Neural cell (in vitro differentiated cells): Measurements from ENCODE around the gene MARCHF5. TPM values are rescaled to one million over a fixed set of nuclear protein-coding genes. Genes with fewer than 3 reads are reported as not detected.

Source experiments
- H2AFZ ChIP-seq: fragments of 200-600, 300-800 bp; sonication (generic), shearing (Covaris generic); 2 replicates; pipeline ENCODE4 v1.6.0; 2014; ENCODE audit warnings: low read depth, mild to moderate bottlenecking, antibody characterized with exemption, low read length, moderate library complexity
- H3F3A ChIP-seq: fragments of 200-600 bp; shearing (Covaris generic); 2 replicates; pipeline ENCODE4 v1.6.1; 2016; ENCODE audit warnings: mild to moderate bottlenecking, moderate library complexity, mixed read lengths, antibody characterized with exemption, low read length; ENCODE audit not compliant: insufficient read depth, poor library complexity, severe bottlenecking
- H3K27ac ChIP-seq: fragments of 200-600, 300-800 bp; sonication (generic), shearing (Covaris generic); 2 replicates; pipeline ENCODE4 v1.5.1; 2014; ENCODE audit warnings: mild to moderate bottlenecking, low read length, moderate library complexity
- H3K27me3 ChIP-seq: fragments of 300-800, 200-600 bp; sonication (generic), shearing (Covaris generic); 2 replicates; pipeline ENCODE4 v1.6.0; 2014; ENCODE audit warnings: mild to moderate bottlenecking, low read depth, low read length, moderate library complexity; ENCODE audit not compliant: insufficient read depth
- H3K36me3 ChIP-seq: fragments of 300-800, 200-600 bp; sonication (generic), shearing (Covaris generic); 2 replicates; pipeline ENCODE4 v1.5.1; 2014; ENCODE audit warnings: mild to moderate bottlenecking, antibody characterized with exemption, low read length, moderate library complexity; ENCODE audit not compliant: insufficient read depth
- H3K4me2 ChIP-seq: fragments of 300-800, 200-600 bp; sonication (generic), shearing (Covaris generic); 2 replicates; pipeline ENCODE4 v1.6.0; 2014; ENCODE audit warnings: mild to moderate bottlenecking, low read length
- H3K4me3 ChIP-seq: fragments of 300-800, 200-600 bp; sonication (generic), shearing (Covaris generic); 2 replicates; pipeline ENCODE4 v1.5.1; 2014; ENCODE audit warnings: mild to moderate bottlenecking, low read length, moderate library complexity
- H3K79me2 ChIP-seq: fragments of 200-600 bp; shearing (Covaris generic); replicated peaks from 2 replicates; pipeline ENCODE4 v1.6.0; 2014; ENCODE audit warnings: mild to moderate bottlenecking, low read length, moderate library complexity; ENCODE audit not compliant: insufficient read depth
- H3K9ac ChIP-seq: fragments of 300-800, 200-600 bp; sonication (generic), shearing (Covaris generic); 2 replicates; pipeline ENCODE4 v1.6.1; 2016; ENCODE audit warnings: mild to moderate bottlenecking, low read length, mixed read lengths
- H3K9me2 ChIP-seq: fragments of 200-600 bp; shearing (Covaris generic); 2 replicates; pipeline ENCODE4 v1.6.1; 2016; ENCODE audit warnings: mild to moderate bottlenecking, low read length, mixed read lengths; ENCODE audit not compliant: insufficient read depth
- H3K9me3 ChIP-seq: fragments of 200-600, 300-800 bp; sonication (generic), shearing (Covaris generic); 2 replicates; pipeline ENCODE4 v1.6.1; 2016; ENCODE audit warnings: mild to moderate bottlenecking, mixed run types, low read length, moderate library complexity, mixed read lengths
- H4K20me1 ChIP-seq: fragments of 200-600 bp; shearing (Covaris generic); 2 replicates; pipeline ENCODE4 v1.6.1; 2016; ENCODE audit warnings: mild to moderate bottlenecking, mixed run types; ENCODE audit not compliant: insufficient read depth
- EP300 ChIP-seq: fragments of 450-650 bp; conservative IDR thresholded peaks from 2 replicates; pipeline ENCODE4 v1.6.1; 2014; ENCODE audit warnings: antibody characterized with exemption, mild to moderate bottlenecking, moderate library complexity; ENCODE audit not compliant: poor library complexity, severe bottlenecking
- EZH2 ChIP-seq: fragments of 200-600, 300-800 bp; shearing (Covaris generic), sonication (generic); IDR thresholded peaks from 2 replicates; pipeline ENCODE4 v1.6.1; 2014; ENCODE audit warnings: antibody characterized with exemption, low read length, borderline replicate concordance, mild to moderate bottlenecking; ENCODE audit not compliant: insufficient read depth, poor library complexity, severe bottlenecking
- MXI1 ChIP-seq: fragments of 450-650 bp; conservative IDR thresholded peaks from 2 replicates; pipeline ENCODE4 v1.6.1; 2014; ENCODE audit warnings: antibody characterized with exemption, mild to moderate bottlenecking; ENCODE audit not compliant: poor library complexity, severe bottlenecking
- POLR2AphosphoS5 ChIP-seq: IDR thresholded peaks from 2 replicates; pipeline ENCODE4 v1.6.1; 2012
- RAD21 ChIP-seq: fragments of 450-650 bp; conservative IDR thresholded peaks from 2 replicates; pipeline ENCODE4 v1.6.1; 2014; ENCODE audit warnings: antibody characterized with exemption, mild to moderate bottlenecking, moderate library complexity
- SMC3 ChIP-seq: fragments of 450-650 bp; conservative IDR thresholded peaks from 2 replicates; pipeline ENCODE4 v1.6.1; 2014; ENCODE audit warnings: antibody characterized with exemption, mild to moderate bottlenecking, moderate library complexity; ENCODE audit not compliant: poor library complexity
- TAF1 ChIP-seq: IDR thresholded peaks from 2 replicates; pipeline ENCODE4 v1.6.1; 2012; ENCODE audit warnings: low read depth
- polyA plus RNA-seq: library from polyadenylated mRNA; depleted of rRNA; stranded (reverse); fragments of >200 nt; gene quantifications from 2 replicates; pipeline ENCODE4 v1.2.3, GENCODE V29; 2014
- TF ChIP-seq, protein P1 (sequence below): fragments of 450-650 bp; IDR thresholded peaks from 2 replicates; pipeline ENCODE4 v1.5.1; 2014; ENCODE audit warnings: antibody characterized with exemption, mild to moderate bottlenecking, moderate library complexity; ENCODE audit not compliant: poor library complexity, severe bottlenecking
- TF ChIP-seq, protein P2 (sequence below): IDR thresholded peaks from 2 replicates; pipeline ENCODE4 v1.6.1; 2012; ENCODE audit warnings: borderline replicate concordance

The MARCHF5 gene
- polyA plus RNA-seq, 1 donor from 2014 or later: 65.5 TPM

DNA sequence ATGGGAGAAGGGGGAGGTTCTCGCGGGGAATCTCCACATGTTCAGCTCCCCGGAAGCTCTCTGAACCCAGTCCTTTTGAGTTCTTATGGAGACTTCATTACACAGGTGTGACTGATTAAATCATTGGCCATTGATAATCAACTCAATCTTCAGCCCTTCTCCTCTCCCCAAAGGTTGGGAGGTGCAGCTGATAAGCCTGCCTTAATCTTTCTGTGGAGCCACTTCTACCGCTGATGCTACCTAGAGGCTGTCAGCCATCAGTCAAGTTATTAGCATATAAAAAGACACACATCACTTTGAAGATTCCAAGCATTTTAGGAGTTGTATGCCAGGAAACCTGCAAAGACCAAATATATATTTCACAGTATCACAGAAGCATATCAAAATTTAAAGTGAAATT lies 91.7 kb downstream of the MARCHF5 start:
- H3K36me3 ChIP-seq: no peaks in the 10 kb centered on the region
- no peak overlapping the region for H3K9ac ChIP-seq
- no peaks in the 10 kb centered on the region for H3K9me2 ChIP-seq
- H3K9me3 ChIP-seq: no peaks in the 10 kb centered on the region
- H3F3A ChIP-seq: no peaks in the 10 kb centered on the region
- H3K27ac ChIP-seq: no peak overlapping the region
- no peaks in the 10 kb centered on the region for H3K79me2 ChIP-seq
- H4K20me1 ChIP-seq: no peaks in the 10 kb centered on the region
- no peak overlapping the region for H3K4me2 ChIP-seq
- no peak overlapping the region for H3K4me3 ChIP-seq
- no peak overlapping the region for H2AFZ ChIP-seq
- no peaks in the 10 kb centered on the region for H3K27me3 ChIP-seq
- TF ChIP-seq, protein P1, sequence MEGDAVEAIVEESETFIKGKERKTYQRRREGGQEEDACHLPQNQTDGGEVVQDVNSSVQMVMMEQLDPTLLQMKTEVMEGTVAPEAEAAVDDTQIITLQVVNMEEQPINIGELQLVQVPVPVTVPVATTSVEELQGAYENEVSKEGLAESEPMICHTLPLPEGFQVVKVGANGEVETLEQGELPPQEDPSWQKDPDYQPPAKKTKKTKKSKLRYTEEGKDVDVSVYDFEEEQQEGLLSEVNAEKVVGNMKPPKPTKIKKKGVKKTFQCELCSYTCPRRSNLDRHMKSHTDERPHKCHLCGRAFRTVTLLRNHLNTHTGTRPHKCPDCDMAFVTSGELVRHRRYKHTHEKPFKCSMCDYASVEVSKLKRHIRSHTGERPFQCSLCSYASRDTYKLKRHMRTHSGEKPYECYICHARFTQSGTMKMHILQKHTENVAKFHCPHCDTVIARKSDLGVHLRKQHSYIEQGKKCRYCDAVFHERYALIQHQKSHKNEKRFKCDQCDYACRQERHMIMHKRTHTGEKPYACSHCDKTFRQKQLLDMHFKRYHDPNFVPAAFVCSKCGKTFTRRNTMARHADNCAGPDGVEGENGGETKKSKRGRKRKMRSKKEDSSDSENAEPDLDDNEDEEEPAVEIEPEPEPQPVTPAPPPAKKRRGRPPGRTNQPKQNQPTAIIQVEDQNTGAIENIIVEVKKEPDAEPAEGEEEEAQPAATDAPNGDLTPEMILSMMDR: no peak
- TF ChIP-seq EZH2 (no peak), MXI1 (no peak)

DNA sequence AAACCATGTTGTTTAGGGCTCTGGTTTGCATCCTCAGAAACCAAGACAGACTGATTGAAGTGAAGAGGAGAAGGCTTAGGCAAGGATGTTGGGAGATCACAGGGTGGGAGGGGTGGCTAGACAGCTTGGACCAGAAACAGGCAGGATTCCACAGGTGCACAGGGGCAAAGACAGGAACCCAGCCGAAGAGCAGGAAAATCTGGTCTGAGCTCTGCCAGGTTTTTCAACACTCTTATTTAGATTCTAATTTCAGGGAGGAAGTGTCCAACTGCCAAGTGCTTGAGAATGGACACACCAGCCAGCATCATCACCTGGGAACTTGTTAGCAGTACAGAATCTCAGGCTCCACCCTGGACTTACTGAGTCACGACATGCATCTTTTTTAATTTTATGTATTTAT lies 93.8 kb downstream of the MARCHF5 start:
- no peak overlapping the region for H3K9ac ChIP-seq
- no peaks in the 10 kb centered on the region for H3K27me3 ChIP-seq
- no peaks in the 10 kb centered on the region for H3K9me2 ChIP-seq
- TF ChIP-seq EP300 (no peak), EZH2 (no peak)
- TF ChIP-seq, protein P2, sequence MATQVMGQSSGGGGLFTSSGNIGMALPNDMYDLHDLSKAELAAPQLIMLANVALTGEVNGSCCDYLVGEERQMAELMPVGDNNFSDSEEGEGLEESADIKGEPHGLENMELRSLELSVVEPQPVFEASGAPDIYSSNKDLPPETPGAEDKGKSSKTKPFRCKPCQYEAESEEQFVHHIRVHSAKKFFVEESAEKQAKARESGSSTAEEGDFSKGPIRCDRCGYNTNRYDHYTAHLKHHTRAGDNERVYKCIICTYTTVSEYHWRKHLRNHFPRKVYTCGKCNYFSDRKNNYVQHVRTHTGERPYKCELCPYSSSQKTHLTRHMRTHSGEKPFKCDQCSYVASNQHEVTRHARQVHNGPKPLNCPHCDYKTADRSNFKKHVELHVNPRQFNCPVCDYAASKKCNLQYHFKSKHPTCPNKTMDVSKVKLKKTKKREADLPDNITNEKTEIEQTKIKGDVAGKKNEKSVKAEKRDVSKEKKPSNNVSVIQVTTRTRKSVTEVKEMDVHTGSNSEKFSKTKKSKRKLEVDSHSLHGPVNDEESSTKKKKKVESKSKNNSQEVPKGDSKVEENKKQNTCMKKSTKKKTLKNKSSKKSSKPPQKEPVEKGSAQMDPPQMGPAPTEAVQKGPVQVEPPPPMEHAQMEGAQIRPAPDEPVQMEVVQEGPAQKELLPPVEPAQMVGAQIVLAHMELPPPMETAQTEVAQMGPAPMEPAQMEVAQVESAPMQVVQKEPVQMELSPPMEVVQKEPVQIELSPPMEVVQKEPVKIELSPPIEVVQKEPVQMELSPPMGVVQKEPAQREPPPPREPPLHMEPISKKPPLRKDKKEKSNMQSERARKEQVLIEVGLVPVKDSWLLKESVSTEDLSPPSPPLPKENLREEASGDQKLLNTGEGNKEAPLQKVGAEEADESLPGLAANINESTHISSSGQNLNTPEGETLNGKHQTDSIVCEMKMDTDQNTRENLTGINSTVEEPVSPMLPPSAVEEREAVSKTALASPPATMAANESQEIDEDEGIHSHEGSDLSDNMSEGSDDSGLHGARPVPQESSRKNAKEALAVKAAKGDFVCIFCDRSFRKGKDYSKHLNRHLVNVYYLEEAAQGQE: no peak
- H3K9me3 ChIP-seq: no peaks in the 10 kb centered on the region
- no peaks in the 10 kb centered on the region for H3K79me2 ChIP-seq
- no peak overlapping the region for H2AFZ ChIP-seq
- no peak overlapping the region for H3K27ac ChIP-seq
- no peaks in the 10 kb centered on the region for H4K20me1 ChIP-seq
- H3K36me3 ChIP-seq: no peaks in the 10 kb centered on the region
- no peak overlapping the region for H3K4me3 ChIP-seq
- no peaks in the 10 kb centered on the region for H3F3A ChIP-seq
- no peak overlapping the region for H3K4me2 ChIP-seq

DNA sequence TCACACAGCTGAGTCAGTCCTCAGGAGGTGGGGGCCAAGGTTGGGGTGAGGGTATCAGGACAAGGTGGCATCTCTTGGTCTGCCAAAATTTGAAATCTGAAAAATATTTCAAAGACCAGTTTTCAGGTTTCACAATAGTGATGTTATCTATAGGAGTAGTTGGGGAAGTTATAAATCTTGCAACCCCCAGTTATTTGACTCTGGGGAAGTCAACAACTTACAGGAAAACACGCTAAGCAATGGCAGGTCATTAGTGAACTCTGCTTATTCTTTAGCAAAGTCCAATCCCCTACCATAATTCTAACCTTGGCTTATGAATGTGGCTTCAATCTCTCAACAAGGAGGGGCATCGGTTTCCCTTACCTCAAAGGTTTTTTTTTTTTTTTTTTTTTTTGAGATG lies 94.9 kb downstream of the MARCHF5 start:
- Histone ChIP-seq H3K9ac (no peak overlapping the region), H3K79me2 (no peaks in the 10 kb centered on the region), H3F3A (no peaks in the 10 kb centered on the region), H2AFZ (no peak overlapping the region), H3K9me3 (no peaks in the 10 kb centered on the region), H3K27ac (no peak overlapping the region), H4K20me1 (no peaks in the 10 kb centered on the region), H3K9me2 (no peaks in the 10 kb centered on the region), H3K4me2 (no peak overlapping the region), H3K4me3 (no peak overlapping the region), H3K36me3 (no peaks in the 10 kb centered on the region), H3K27me3 (no peaks in the 10 kb centered on the region)
- no peak for TF ChIP-seq EP300
- TF ChIP-seq, protein P2: no peak
- no peak for TF ChIP-seq TAF1
- TF ChIP-seq SMC3: no peak
- no peak for TF ChIP-seq RAD21
- TF ChIP-seq, protein P1: no peak
- TF ChIP-seq POLR2AphosphoS5: no peak
- TF ChIP-seq MXI1: no peak
- TF ChIP-seq EZH2: no peak
